Measurements from ENCODE around the gene LRFN4.

GRCh38 chr11:66849501-66850234, 7.2 kb upstream of the LRFN4 start:
- TF ChIP-seq CTCF (IDR thresholded peaks at IDR 0.05) (no peak), TCF7L2 (IDR thresholded peaks at IDR 0.05; ENCODE audit: low read depth, low read length) (no peak), REST (IDR thresholded peaks at IDR 0.05; ENCODE audit: insufficient read depth in 1 of 2, low read depth in 2 of 2, low read length in 1 of 2) (no peak)
